GM12878 (cell line): ENCODE measurements around the gene ABCC2. TPM values are rescaled to one million over a fixed set of nuclear protein-coding genes. Genes with fewer than 3 reads are reported as not detected.

Source experiments
- MEF2A ChIP-seq: IDR thresholded peaks from 2 replicates; pipeline ENCODE4 v1.6.1; 2011; ENCODE audit warnings: low read depth, mild to moderate bottlenecking, low read length, moderate library complexity; ENCODE audit not compliant: insufficient read depth
- MEF2B ChIP-seq: fragments of 450-650 bp; IDR thresholded peaks from 2 replicates; pipeline ENCODE4 v1.6.1; 2018; ENCODE audit warnings: mild to moderate bottlenecking, moderate library complexity; ENCODE audit not compliant: partially characterized antibody, poor library complexity, severe bottlenecking
- MXI1 ChIP-seq: fragments of 150-350 bp; IDR thresholded peaks from 2 replicates; pipeline ENCODE4 v1.6.1; 2011; ENCODE audit warnings: low read depth, mild to moderate bottlenecking, inconsistent platforms, low read length, improper control_type of control experiment
- PAX8 ChIP-seq: fragments of 450-650 bp; IDR thresholded peaks from 2 replicates; pipeline ENCODE4 v1.6.1; 2017; ENCODE audit warnings: mild to moderate bottlenecking, moderate library complexity
- RB1 ChIP-seq: fragments of 450-650 bp; formaldehyde crosslinking; IDR thresholded peaks from 2 replicates; pipeline ENCODE4 v1.6.1; 2017; ENCODE audit warnings: mild to moderate bottlenecking, borderline replicate concordance
- SMARCA5 ChIP-seq: fragments of 450-650 bp; IDR thresholded peaks from 2 replicates; pipeline ENCODE4 v1.6.1; 2017; ENCODE audit warnings: mild to moderate bottlenecking
- polyA plus RNA-seq, 11 experiments: library from polyadenylated mRNA; depleted of rRNA in 4 of 11; unstranded in 6 of 11; stranded (reverse) in 5 of 11; fragments of >200 nt; fragmentation: Nextera tagmentation in 4 of 11; fragmentation: Illumina TruSeq in 1 of 11; extraction: Ambion mirVana in 4 of 11; extraction: Trizol in 1 of 11; gene quantifications; 1 replicate in 1 of 11; 2 replicates in 10 of 11; pipeline versions ENCODE4 v1.2.1 to v1.2.3, GENCODE V29; 2011 to 2016; ENCODE audit warnings: inconsistent platforms in 2 of 11, missing spikeins in 2 of 11, low read depth in 1 of 11
- total RNA-seq, 4 experiments: library from RNA; depleted of rRNA in 3 of 4; stranded (reverse); fragments of >200 nt in 3 of 4; fragmentation: Illumina TruSeq in 1 of 4; extraction: Trizol in 1 of 4; gene quantifications; 2 replicates each; pipeline versions ENCODE4 v1.2.1 to v1.2.3, GENCODE V29; 2013 to 2021
- TF ChIP-seq, protein P1 (sequence below): fragments of 150-350 bp; IDR thresholded peaks from 2 replicates; pipeline ENCODE4 v1.6.1; 2014; ENCODE audit warnings: mild to moderate bottlenecking, low read depth, low read length
- TF ChIP-seq, protein P2 (sequence below): IDR thresholded peaks from 2 replicates; pipeline ENCODE4 v1.6.1; 2012; ENCODE audit warnings: low read depth, low read length, improper control_type of control experiment
- TF ChIP-seq, protein P3 (sequence below): fragments of 450-650 bp; IDR thresholded peaks from 2 replicates; pipeline ENCODE4 v1.6.1; 2016; ENCODE audit warnings: mild to moderate bottlenecking, moderate library complexity, borderline replicate concordance

Gene ABCC2
- total and polyA plus RNA-seq, 10 of the 15 experiments (the other 5 are each of a cell fraction or from before 2014, with no cell fraction given): 0.02 to 0.95 (median 0.21) TPM

DNA sequence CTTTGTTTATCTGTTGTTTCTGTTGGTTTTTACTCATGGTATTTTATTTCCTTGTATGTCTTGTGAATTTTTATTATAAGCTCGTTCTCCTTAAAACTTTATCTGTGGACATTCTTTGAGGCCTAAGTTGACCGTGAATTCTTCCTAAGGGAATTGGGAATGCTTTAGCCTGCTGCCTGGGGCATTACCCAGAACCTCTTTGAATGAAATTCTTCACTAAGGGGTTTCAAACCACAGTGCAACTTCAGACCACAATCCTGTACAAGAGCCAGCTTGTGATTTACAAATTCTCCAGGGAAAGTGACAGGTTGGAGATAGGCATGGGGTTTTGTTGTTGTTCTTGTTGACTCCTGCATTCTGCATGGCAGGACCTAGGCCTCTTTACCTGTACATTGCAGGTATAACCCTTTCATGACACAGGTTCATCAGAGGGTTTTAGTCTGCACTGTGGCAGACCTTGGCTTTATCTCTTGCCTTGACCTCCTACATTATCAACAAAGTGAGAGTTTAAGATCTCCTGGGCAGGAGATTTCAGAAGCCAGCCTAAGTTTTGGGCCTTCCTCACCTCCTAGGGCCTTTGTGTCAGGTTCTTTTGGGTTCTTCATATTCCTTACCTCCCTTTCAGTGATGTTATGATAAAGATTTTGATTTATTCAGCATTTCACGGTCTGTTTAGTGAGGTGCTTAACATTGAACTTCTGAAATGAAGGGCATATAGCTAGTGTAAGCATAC lies 70.2 kb downstream of the ABCC2 start (continued):
- TF ChIP-seq, protein P1, sequence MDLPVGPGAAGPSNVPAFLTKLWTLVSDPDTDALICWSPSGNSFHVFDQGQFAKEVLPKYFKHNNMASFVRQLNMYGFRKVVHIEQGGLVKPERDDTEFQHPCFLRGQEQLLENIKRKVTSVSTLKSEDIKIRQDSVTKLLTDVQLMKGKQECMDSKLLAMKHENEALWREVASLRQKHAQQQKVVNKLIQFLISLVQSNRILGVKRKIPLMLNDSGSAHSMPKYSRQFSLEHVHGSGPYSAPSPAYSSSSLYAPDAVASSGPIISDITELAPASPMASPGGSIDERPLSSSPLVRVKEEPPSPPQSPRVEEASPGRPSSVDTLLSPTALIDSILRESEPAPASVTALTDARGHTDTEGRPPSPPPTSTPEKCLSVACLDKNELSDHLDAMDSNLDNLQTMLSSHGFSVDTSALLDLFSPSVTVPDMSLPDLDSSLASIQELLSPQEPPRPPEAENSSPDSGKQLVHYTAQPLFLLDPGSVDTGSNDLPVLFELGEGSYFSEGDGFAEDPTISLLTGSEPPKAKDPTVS: no peak
- TF ChIP-seq MEF2A (no peak), MXI1 (no peak), PAX8 (no peak), SMARCA5 (no peak), MEF2B (no peak), RB1 (no peak)
- TF ChIP-seq, protein P2, sequence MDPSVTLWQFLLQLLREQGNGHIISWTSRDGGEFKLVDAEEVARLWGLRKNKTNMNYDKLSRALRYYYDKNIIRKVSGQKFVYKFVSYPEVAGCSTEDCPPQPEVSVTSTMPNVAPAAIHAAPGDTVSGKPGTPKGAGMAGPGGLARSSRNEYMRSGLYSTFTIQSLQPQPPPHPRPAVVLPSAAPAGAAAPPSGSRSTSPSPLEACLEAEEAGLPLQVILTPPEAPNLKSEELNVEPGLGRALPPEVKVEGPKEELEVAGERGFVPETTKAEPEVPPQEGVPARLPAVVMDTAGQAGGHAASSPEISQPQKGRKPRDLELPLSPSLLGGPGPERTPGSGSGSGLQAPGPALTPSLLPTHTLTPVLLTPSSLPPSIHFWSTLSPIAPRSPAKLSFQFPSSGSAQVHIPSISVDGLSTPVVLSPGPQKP: no peak
- TF ChIP-seq, protein P3, sequence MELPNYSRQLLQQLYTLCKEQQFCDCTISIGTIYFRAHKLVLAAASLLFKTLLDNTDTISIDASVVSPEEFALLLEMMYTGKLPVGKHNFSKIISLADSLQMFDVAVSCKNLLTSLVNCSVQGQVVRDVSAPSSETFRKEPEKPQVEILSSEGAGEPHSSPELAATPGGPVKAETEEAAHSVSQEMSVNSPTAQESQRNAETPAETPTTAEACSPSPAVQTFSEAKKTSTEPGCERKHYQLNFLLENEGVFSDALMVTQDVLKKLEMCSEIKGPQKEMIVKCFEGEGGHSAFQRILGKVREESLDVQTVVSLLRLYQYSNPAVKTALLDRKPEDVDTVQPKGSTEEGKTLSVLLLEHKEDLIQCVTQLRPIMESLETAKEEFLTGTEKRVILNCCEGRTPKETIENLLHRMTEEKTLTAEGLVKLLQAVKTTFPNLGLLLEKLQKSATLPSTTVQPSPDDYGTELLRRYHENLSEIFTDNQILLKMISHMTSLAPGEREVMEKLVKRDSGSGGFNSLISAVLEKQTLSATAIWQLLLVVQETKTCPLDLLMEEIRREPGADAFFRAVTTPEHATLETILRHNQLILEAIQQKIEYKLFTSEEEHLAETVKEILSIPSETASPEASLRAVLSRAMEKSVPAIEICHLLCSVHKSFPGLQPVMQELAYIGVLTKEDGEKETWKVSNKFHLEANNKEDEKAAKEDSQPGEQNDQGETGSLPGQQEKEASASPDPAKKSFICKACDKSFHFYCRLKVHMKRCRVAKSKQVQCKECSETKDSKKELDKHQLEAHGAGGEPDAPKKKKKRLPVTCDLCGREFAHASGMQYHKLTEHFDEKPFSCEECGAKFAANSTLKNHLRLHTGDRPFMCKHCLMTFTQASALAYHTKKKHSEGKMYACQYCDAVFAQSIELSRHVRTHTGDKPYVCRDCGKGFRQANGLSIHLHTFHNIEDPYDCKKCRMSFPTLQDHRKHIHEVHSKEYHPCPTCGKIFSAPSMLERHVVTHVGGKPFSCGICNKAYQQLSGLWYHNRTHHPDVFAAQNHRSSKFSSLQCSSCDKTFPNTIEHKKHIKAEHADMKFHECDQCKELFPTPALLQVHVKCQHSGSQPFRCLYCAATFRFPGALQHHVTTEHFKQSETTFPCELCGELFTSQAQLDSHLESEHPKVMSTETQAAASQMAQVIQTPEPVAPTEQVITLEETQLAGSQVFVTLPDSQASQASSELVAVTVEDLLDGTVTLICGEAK: no peak
